GM23338 (cell line): ENCODE measurements around the gene BDH1.

Experiments used
- CREB1 ChIP-seq: fragments of 250-450 bp; sonication (Bioruptor Pico); IDR thresholded peaks from 2 replicates; pipeline ENCODE4 v1.5.0; 2020; ENCODE audit warnings: low read depth, mild to moderate bottlenecking, moderate library complexity
- CTCF ChIP-seq, 2 experiments: fragments of 200-600 bp in 1 of 2; sonication (generic) in 1 of 2; conservative IDR thresholded peaks; 2 replicates each; pipeline versions ENCODE4 v1.5.1 to v1.6.1; 2016 to 2017; ENCODE audit warnings: antibody characterized with exemption in 2 of 2, low read depth in 2 of 2, mild to moderate bottlenecking in 2 of 2, moderate library complexity in 1 of 2
- EZH2 ChIP-seq: fragments of 200-600 bp; sonication (generic); IDR thresholded peaks from one replicate; pipeline ENCODE4 v1.8.0; 2017; ENCODE audit warnings: antibody characterized with exemption, mild to moderate bottlenecking, low read depth; ENCODE audit not compliant: unreplicated experiment
- EZH2phosphoT487 ChIP-seq: fragments of 200-600 bp; sonication (generic); IDR thresholded peaks from one replicate; pipeline ENCODE4 v1.8.1; 2018; ENCODE audit warnings: antibody characterized with exemption; ENCODE audit not compliant: unreplicated experiment
- JUNB ChIP-seq: IDR thresholded peaks from one replicate; pipeline ENCODE4 v1.6.1; 2016; ENCODE audit warnings: antibody characterized with exemption; ENCODE audit not compliant: unreplicated experiment
- POLR2AphosphoS5 ChIP-seq: IDR thresholded peaks from 2 replicates; pipeline ENCODE4 v1.6.1; 2016; ENCODE audit warnings: antibody characterized with exemption, low read depth
- ZNF114 ChIP-seq: fragments of 250-450 bp; sonication (Bioruptor Pico); IDR thresholded peaks from 2 replicates; pipeline ENCODE4 v1.5.0; 2020; ENCODE audit warnings: mild to moderate bottlenecking, moderate library complexity
- ZNF331 ChIP-seq: fragments of 250-450 bp; sonication (Bioruptor Pico); IDR thresholded peaks from 2 replicates; pipeline ENCODE4 v1.5.0; 2020; ENCODE audit warnings: low read depth, mild to moderate bottlenecking, moderate library complexity
- ZNF462 ChIP-seq: fragments of 250-450 bp; sonication (Bioruptor Pico); IDR thresholded peaks from 2 replicates; pipeline ENCODE4 v1.5.0; 2020; ENCODE audit warnings: mild to moderate bottlenecking, moderate library complexity

DNA sequence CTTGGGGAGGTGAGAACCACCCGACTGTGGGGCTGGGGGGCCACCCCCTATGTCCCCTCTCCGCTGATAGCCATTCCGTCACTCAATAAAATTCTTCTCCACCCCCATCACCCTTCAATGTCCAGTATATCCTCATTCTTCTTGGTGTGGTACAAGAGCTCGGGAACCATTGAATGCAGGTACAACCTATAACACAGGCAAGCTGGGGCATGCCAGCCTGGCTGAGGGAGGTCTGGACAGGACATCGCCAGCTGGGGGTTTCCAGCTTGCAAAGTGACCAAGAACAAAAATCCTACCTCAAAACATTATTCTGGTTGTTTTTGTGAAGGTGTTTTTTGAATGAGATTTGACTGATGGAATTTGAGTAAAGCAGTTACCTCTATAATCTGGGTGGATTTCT is 19.6 kb upstream of the BDH1 start:
- no peak for TF ChIP-seq CTCF (conservative IDR thresholded peaks at IDR 0.05; ENCODE audit: low read depth in 2 of 2)
- no peak for TF ChIP-seq ZNF331 (CRISPR knock-in tag)
- no peak for TF ChIP-seq ZNF462 (CRISPR knock-in tag)
- TF ChIP-seq POLR2AphosphoS5: no peak
- no peak for TF ChIP-seq CREB1 (CRISPR knock-in tag)
- TF ChIP-seq EZH2: no peak
- TF ChIP-seq JUNB: no peak
- no peak for TF ChIP-seq ZNF114 (CRISPR knock-in tag)
- TF ChIP-seq EZH2phosphoT487: no peak
